Measurements from ENCODE around the gene ZNF367.

DNA sequence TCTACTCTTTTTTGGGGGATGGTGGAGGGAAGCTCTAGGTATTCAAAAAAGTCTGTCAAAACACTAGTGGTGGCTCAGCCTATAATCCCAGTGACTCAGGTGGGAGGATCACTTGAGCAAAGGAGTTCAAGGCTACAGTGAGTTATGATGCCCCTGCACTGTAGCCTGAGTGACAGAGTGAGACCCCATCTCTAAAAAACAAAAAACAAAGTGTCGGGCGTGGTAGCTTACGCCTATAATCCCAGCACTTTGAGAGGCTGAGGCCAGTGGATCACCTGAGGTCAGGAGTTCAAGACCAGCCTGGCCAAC, 18.9 kb downstream of the ZNF367 start:
- TF ChIP-seq EP300 (IDR thresholded peaks at IDR 0.05) (no peak), POLR2A (IDR thresholded peaks at IDR 0.05) (no peak)
- TF ChIP-seq, protein P1, sequence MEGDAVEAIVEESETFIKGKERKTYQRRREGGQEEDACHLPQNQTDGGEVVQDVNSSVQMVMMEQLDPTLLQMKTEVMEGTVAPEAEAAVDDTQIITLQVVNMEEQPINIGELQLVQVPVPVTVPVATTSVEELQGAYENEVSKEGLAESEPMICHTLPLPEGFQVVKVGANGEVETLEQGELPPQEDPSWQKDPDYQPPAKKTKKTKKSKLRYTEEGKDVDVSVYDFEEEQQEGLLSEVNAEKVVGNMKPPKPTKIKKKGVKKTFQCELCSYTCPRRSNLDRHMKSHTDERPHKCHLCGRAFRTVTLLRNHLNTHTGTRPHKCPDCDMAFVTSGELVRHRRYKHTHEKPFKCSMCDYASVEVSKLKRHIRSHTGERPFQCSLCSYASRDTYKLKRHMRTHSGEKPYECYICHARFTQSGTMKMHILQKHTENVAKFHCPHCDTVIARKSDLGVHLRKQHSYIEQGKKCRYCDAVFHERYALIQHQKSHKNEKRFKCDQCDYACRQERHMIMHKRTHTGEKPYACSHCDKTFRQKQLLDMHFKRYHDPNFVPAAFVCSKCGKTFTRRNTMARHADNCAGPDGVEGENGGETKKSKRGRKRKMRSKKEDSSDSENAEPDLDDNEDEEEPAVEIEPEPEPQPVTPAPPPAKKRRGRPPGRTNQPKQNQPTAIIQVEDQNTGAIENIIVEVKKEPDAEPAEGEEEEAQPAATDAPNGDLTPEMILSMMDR (IDR thresholded peaks at IDR 0.05), result no peak

All from sigmoid colon (tissue), 4 donors.